IPS-18c (cell line): ENCODE measurements around the gene SAG.

Source experiments
- H3K4me3 ChIP-seq: 2 replicates; pipeline ENCODE4 v1.7.0; 2013; ENCODE audit warnings: low read depth, mild to moderate bottlenecking, low read length, moderate library complexity; ENCODE audit not compliant: insufficient read depth
- H3K9me3 ChIP-seq: one replicate; pipeline ENCODE4 v1.6.1; 2013; ENCODE audit warnings: mild to moderate bottlenecking, low read length, moderate library complexity; ENCODE audit not compliant: control insufficient read depth, insufficient read depth

SAG gene

GRCh38 chr2:233343171-233343705, 35.6 kb downstream of the SAG start:
- Histone ChIP-seq H3K9me3 (peaks cover 2% of the 10 kb centered on the region), H3K4me3 (no peak overlapping the region)

GRCh38 chr2:233346376-233346775, 38.8 kb downstream of the SAG start:
- no peak overlapping the region for H3K4me3 ChIP-seq
- peaks cover 2% of the 10 kb centered on the region for H3K9me3 ChIP-seq

DNA sequence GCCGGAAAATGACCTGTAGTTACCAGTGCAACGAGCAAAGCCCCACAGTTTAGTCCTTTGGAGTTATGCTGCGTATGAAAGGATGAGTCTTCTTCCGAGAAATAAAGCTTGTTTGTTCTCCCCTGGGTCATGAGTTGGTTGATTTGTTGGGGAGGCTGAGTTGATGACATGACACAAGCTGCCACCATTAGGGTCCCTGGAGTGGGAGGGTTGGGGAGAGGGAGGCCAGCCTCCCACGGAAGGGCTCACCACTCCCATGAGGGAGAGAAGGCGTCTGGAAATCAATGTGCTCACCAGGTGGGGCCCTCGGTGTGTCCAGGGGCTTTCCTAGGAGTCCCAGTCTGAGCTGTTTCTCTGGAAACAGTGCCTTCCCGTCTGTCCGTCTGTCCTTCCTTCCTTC, 39.3 kb downstream of the SAG start:
- peaks cover 2% of the 10 kb centered on the region for H3K9me3 ChIP-seq
- H3K4me3 ChIP-seq, result no peak overlapping the region

GRCh38 chr2:233349005-233349998, 41.7 kb downstream of the SAG start:
- Histone ChIP-seq H3K9me3 (peaks cover 2% of the 10 kb centered on the region), H3K4me3 (no peak overlapping the region)

DNA sequence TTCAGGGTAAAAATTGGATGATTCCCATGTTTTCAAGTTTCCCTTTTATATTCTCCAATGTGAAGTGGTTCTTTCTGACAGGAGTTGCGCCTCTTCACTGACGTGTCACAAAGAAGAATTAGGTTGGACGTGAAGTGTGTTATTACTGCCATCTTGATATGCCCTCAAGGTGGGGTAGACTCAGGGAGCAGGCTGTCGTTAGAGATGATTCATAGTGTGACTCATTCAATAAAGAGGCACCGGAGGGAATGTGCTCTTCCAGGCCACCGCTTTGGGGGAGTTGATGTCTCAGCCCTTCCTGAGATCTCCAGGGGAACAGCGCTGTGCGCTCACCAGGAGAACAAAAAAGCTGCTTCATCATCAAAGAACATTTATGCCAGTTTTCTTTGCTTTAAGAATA, 43.1 kb downstream of the SAG start:
- H3K4me3 ChIP-seq, result no peak overlapping the region
- H3K9me3 ChIP-seq, result peaks cover 2% of the 10 kb centered on the region

DNA sequence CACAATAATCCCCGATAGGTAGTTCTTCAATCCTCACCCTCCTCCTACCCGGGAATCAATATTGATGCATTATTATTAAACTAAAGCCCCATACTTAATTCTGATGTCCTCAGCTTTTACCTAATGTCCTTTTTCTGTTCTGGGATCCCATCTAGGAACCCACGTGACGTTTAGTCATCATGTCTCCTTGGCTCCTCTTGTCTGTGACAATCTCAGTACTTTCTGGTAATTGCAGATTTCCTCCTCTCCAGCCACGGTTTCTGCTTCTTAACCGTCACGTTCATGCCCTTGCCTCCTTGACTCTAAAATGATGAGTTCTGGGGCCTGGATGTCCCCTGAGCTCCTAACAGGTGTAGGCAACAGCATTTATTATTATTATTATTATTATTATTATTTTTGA, 43.8 kb downstream of the SAG start:
- Histone ChIP-seq H3K4me3 (no peak overlapping the region), H3K9me3 (peaks cover 2% of the 10 kb centered on the region)

- H3K9me3 ChIP-seq, result no peaks in the 10 kb centered on the region
Observed at GRCh38 chr2:233352141-233352842, 44.7 kb downstream of the SAG start.

DNA sequence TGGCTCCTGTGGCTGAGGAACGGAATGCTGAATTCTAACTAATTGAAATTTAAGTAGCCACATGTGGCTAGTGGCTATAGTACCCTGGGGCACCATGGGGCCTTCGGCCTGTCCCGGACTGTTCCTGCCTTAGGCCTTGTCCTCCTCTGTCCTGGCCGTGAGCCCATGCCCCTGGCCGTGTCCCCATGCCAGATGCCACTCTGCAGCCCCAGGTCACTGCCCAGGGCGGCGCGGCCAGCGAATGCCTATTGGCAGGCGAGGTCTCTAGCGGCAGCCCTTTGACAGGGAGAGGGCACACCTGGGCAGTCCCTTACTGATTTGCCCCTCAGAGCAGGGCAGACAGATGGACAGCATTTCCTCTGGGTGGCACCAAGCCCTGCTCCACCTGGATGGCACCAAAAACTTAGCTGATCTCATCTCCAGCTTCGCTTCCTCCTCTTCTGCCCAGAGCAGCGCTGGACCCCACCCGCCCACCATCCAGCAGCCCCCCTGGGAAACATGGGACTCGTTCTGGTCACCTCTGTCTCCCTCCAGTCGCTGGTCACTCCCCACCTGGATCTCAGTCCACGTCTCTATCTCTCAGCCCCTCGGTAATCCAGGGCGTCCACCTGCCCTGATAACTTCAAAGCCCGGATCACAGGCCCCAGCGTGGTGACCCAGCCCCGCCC, 45.6 kb downstream of the SAG start:
- Histone ChIP-seq H3K4me3 (peak overlapping the region; percentile 62), H3K9me3 (no peaks in the 10 kb centered on the region)

More at GRCh38 chr2:233352141-233352842, 44.7 kb downstream of the SAG start:
- H3K4me3 ChIP-seq, result no peak overlapping the region

- H3K9me3 ChIP-seq, result no peaks in the 10 kb centered on the region
- H3K4me3 ChIP-seq, result peak within 1 kb of the TSS; percentile 66
Observed at GRCh38 chr2:233353769-233354499, 46.3 kb downstream of the SAG start, which contains the start of gene DGKD. Gene DGKD (plus strand): TSS chr2:233354494. CDS start chr2:233354519, 25 bp downstream.

DNA sequence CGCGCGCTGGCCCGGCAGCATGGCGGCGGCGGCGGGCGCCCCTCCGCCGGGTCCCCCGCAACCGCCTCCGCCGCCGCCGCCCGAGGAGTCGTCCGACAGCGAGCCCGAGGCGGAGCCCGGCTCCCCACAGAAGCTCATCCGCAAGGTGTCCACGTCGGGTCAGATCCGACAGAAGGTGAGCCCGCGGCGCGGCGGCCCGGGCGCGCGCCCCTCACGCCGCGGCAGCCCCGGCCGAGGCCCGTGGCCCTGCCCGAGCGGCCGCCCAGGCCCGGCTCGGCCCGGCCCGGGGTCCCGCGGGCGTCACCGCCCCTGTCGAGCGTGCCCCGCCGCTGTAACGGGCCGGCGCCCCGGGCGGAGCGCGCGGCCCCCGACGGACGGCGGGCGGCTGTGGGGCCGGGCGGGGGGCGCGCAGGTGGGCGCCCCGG, 46.9 kb downstream of the SAG start:
- H3K9me3 ChIP-seq, result no peaks in the 10 kb centered on the region
- peak overlapping the region; percentile 66 for H3K4me3 ChIP-seq

GRCh38 chr2:233354971-233355574, 47.5 kb downstream of the SAG start:
- Histone ChIP-seq H3K9me3 (no peaks in the 10 kb centered on the region), H3K4me3 (peak overlapping the region; percentile 66)

- Histone ChIP-seq H3K4me3 (no peak overlapping the region), H3K9me3 (no peaks in the 10 kb centered on the region)
Observed at GRCh38 chr2:233355916-233356315, 48.3 kb downstream of the SAG start.

DNA sequence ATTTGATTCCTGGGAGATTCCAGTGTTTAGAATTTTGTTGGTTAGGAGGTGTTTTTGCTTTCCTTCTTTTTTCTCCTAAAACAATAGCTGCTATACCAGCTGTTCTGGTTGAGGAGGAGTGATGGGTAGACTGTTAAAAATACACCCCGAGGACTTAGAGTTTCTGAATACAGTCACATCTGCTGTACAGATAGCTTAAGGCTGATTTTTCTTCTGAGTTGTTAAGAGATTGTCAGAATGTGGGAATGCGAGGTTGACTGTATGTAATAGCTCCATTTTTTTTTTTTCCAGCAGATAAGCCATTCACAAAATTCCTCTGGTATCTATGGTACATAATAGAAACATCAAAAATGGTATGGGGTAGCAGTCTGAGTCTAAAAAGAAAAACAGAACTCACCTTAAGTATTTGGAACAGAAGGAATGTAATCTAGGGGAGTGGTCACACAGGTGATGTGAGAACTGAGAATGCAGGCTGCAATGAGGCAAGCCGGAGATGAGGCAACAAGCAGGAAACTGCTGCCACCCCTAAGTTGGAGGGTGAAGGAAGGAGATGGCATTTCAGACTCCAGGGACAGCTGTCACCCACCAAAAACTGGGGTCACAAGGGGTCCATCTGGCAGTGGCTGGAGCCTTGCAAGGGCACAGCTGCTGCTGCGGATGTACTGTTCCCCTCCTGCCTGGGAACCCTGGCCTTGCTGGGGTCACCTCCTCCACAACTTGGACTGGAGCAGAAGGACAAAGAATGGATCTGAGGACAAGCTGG, 49.1 kb downstream of the SAG start:
- no peaks in the 10 kb centered on the region for H3K9me3 ChIP-seq
- no peak overlapping the region for H3K4me3 ChIP-seq

DNA sequence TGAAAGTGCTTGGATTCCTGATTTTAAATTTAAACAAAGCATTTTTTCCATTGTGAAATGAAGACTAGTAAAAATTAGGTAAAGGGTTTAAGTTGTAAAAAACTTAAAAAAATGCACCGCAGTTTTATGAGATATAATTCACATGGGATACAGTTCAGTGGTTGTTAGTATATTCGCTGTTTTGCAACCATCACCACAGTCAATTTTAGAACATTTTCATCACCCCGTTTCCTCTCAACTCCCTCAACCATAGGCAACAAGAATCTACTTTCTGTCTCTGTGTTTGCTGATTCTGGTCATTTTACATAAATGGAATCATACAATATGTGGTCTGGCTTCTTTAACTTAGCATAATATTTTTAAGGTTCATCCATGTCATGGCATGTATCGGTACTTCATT, 50.7 kb downstream of the SAG start:
- no peaks in the 10 kb centered on the region for H3K9me3 ChIP-seq
- H3K4me3 ChIP-seq, result no peak overlapping the region

GRCh38 chr2:233358947-233359346, 51.3 kb downstream of the SAG start:
- no peak overlapping the region for H3K4me3 ChIP-seq
- H3K9me3 ChIP-seq, result no peaks in the 10 kb centered on the region

GRCh38 chr2:233359823-233360222, 52.2 kb downstream of the SAG start:
- H3K4me3 ChIP-seq, result no peak overlapping the region
- H3K9me3 ChIP-seq, result no peaks in the 10 kb centered on the region
